AG20443 (cell line): ENCODE results near the gene SERPINA9.
"Not testable (repeated sequence)": the region's sequence is repeated elsewhere in the genome, so short reads cannot be mapped to it uniquely, and the experiment has no call there.

Source experiments
- DNase-seq: peaks from one replicate; pipeline ENCODE4 v3.0.0; 2012; ENCODE audit warnings: low spot score, mixed read lengths

The SERPINA9 gene

DNA sequence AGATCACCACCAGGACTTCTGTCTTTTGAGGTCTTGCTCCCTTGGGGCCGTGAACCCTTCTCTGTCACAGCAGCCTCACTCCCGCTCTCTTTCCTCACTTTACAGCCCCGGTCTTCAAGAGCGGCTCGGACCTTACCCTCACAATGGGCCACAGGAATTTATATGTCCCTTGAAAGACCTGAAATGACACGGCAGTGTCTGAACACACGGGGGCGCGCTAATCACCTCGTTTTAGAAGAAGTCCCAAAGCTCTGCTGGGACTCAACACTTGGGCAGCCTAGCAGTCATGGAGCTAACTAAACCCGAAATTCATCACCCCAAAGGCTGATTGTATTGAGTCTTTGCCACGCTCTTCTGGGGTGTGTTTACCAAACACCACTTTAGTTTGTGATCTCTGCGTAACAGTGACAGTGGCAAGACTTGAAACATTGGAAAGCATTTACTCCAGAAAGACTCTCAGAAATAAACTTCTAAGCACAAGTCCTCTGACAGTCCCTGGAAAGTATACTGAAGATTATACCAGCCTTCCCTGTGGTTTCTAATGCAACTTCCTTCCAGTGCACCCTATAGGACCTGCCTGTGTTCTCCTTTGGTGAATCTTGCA, 52.4 kb downstream of the SERPINA9 start:
- peak; percentile 77 for DNase-seq

DNA sequence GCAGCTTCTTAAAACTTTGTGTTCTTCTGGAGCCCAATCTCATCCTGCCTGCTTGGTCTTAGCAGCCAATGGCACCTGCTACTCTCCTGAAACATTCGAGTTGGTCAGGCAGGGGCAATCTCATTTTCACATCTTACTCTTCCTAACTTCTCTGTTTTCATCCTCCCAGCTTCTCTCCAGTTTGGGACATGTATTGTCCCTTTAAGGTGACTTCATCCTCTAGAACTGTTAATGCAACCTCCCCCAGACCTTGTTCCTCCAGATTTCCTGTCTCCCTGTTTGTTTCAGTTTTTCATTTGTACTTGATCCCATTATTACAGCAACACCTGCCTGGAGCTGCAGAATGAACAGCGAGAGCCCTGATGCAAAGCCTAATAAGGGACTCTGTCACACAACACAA, 54.7 kb downstream of the SERPINA9 start:
- DNase-seq: no peak

DNA sequence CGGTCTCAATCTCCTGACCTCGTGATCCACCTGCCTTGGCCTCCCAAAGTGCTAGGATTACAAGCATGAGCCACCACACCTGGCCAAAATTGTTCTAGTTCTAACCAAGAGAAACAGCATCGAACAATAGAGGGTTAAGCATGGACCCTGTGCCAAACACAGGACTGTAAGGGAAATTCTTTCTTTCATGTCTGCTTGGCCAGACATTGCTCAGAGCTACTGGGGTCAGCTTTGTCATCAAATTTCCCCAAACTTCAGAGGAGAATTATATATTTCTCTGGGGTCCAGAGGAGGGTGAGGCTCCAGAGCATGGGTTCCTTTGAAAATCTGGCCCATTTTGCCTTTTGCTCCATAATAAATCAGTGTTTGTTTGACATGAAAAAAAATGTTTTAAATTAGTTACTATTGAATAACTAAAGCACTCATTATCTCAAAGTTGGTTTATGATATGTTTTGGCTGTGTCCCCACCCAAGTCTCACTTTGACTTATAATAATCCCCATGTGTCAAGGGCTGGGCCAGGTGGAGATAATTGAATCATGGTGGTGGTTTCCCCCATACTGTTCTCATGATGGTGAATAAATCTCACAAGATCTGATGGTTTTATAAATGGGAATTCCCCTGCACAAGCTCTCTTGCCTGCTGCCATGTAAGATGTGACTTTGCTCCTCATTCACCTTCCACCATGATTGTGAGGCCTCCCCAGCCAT, 58.3 kb downstream of the SERPINA9 start:
- DNase-seq: not testable (repeated sequence)
